HG03066 (cell line): ENCODE data around the gene EFCAB7.

Experiments used
- ATAC-seq: cut with Tn5 transposase; IDR thresholded peaks from one replicate; pipeline ENCODE4 v1.9.1; 2021; ENCODE audit warnings: low read depth; ENCODE audit not compliant: unreplicated experiment

The EFCAB7 gene

GRCh38 chr1:63522891-63523728, at the start of gene EFCAB7, which contains the start of gene ITGB3BP:
Gene EFCAB7, plus strand, starts transcription at chr1:63523525. Its CDS starts 2,048 bp downstream, at chr1:63525573.
Gene ITGB3BP, minus strand, starts transcription at chr1:63523225. Its CDS starts 92 bp downstream, at chr1:63523133.
- peak; percentile 88 for ATAC-seq

GRCh38 chr1:63475761-63476160, 47.6 kb upstream of the EFCAB7 start:
- ATAC-seq, result no peak

GRCh38 chr1:63480057-63480456, 43.3 kb upstream of the EFCAB7 start:
- ATAC-seq, result no peak

- no peak for ATAC-seq
These were observed 36.7 kb upstream of the EFCAB7 start for GRCh38 chr1:63486629-63487028.

GRCh38 chr1:63487336-63488065, 35.8 kb upstream of the EFCAB7 start:
- no peak for ATAC-seq

- ATAC-seq, result no peak
These were observed 25.7 kb upstream of the EFCAB7 start for GRCh38 chr1:63497577-63497976.

- ATAC-seq, result no peak
These were observed 25.2 kb upstream of the EFCAB7 start for GRCh38 chr1:63498106-63498505.

- no peak for ATAC-seq
These were observed 22.1 kb upstream of the EFCAB7 start for GRCh38 chr1:63501256-63501655.

- ATAC-seq, result no peak
These were observed 16.5 kb upstream of the EFCAB7 start for GRCh38 chr1:63506782-63507181.

- ATAC-seq, result no peak
These were observed 13.6 kb upstream of the EFCAB7 start for GRCh38 chr1:63509718-63510117.

- no peak for ATAC-seq
These were observed 10.7 kb upstream of the EFCAB7 start for GRCh38 chr1:63512584-63512983.

GRCh38 chr1:63516629-63517028, 6.7 kb upstream of the EFCAB7 start:
- no peak for ATAC-seq

GRCh38 chr1:63523738-63524137, 413 bp downstream of the EFCAB7 start:
- peak; percentile 14 for ATAC-seq

- no peak for ATAC-seq
These were observed 876 bp downstream of the EFCAB7 start for GRCh38 chr1:63524201-63524600.

GRCh38 chr1:63532727-63533126, 9.4 kb downstream of the EFCAB7 start:
- no peak for ATAC-seq

GRCh38 chr1:63533931-63534330, 10.6 kb downstream of the EFCAB7 start:
- no peak for ATAC-seq

GRCh38 chr1:63534406-63534805, 11.1 kb downstream of the EFCAB7 start:
- ATAC-seq, result no peak

- ATAC-seq, result no peak
These were observed 13.7 kb downstream of the EFCAB7 start for GRCh38 chr1:63537006-63537405.

- ATAC-seq, result no peak
These were observed 14.6 kb downstream of the EFCAB7 start for GRCh38 chr1:63537940-63538339.

GRCh38 chr1:63545780-63546179, 22.5 kb downstream of the EFCAB7 start:
- no peak for ATAC-seq

GRCh38 chr1:63547621-63548294, 24.4 kb downstream of the EFCAB7 start:
- ATAC-seq, result no peak
